GM23338 (cell line): Measurements from ENCODE around the gene IFNLR1.
A peak's percentile ranks its signal among the peaks of the same experiment; 100 is the strongest.

Experiments used
- EZH2 ChIP-seq: fragments of 200-600 bp; sonication (generic); IDR thresholded peaks from one replicate; pipeline ENCODE4 v1.8.0; 2017; ENCODE audit warnings: antibody characterized with exemption, mild to moderate bottlenecking, low read depth; ENCODE audit not compliant: unreplicated experiment
- POLR2AphosphoS5 ChIP-seq: IDR thresholded peaks from 2 replicates; pipeline ENCODE4 v1.6.1; 2016; ENCODE audit warnings: antibody characterized with exemption, low read depth
- ZNF331 ChIP-seq: fragments of 250-450 bp; sonication (Bioruptor Pico); IDR thresholded peaks from 2 replicates; pipeline ENCODE4 v1.5.0; 2020; ENCODE audit warnings: low read depth, mild to moderate bottlenecking, moderate library complexity
- TF ChIP-seq, protein P1 (sequence below), 2 experiments: fragments of 200-600 bp in 1 of 2; sonication (generic) in 1 of 2; conservative IDR thresholded peaks; 2 replicates each; pipeline versions ENCODE4 v1.5.1 to v1.6.1; 2016 to 2017; ENCODE audit warnings: antibody characterized with exemption in 2 of 2, low read depth in 2 of 2, mild to moderate bottlenecking in 2 of 2, moderate library complexity in 1 of 2

DNA sequence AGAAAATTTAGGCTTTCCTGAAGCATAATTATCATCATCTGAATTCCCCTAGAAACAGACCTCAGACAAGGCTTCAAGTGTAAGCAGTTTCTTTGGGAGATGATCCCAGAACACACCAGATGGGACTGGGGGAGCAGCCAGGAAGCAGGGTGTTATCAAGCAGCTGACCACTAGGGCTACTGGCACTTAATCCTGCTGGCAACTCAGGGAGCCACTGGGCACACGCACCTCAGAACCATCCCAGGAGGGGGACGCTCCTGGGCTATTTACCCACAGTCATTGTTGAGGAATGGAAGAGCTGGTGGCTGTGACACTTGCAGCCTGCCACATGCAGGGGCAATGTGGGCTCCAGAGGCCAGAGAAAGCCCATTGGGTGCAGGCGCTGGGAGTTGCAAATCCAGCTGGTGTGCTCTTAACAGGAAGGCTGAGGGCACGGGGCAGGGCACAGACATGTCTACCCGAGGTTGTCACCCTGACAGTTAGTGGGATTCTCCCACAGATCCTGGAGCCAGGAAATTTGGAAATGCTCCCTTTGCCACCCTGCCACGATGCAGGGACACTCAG lies 29.1 kb downstream of the IFNLR1 start:
- TF ChIP-seq, protein P1, sequence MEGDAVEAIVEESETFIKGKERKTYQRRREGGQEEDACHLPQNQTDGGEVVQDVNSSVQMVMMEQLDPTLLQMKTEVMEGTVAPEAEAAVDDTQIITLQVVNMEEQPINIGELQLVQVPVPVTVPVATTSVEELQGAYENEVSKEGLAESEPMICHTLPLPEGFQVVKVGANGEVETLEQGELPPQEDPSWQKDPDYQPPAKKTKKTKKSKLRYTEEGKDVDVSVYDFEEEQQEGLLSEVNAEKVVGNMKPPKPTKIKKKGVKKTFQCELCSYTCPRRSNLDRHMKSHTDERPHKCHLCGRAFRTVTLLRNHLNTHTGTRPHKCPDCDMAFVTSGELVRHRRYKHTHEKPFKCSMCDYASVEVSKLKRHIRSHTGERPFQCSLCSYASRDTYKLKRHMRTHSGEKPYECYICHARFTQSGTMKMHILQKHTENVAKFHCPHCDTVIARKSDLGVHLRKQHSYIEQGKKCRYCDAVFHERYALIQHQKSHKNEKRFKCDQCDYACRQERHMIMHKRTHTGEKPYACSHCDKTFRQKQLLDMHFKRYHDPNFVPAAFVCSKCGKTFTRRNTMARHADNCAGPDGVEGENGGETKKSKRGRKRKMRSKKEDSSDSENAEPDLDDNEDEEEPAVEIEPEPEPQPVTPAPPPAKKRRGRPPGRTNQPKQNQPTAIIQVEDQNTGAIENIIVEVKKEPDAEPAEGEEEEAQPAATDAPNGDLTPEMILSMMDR (conservative IDR thresholded peaks at IDR 0.05; ENCODE audit: low read depth in 2 of 2) = peak; percentile 25 to 45
- TF ChIP-seq POLR2AphosphoS5 (no peak), ZNF331 (no peak), EZH2 (no peak)
